MM.1S (cell line): ENCODE results near the gene MXI1.

ENCODE experiments used
- DNase-seq: peaks from one replicate; pipeline ENCODE4 v3.0.0-alpha.2; 2015
- H2AFZ ChIP-seq: fragments of 300-600 bp; sonication (generic); 2 replicates; pipeline ENCODE4 v1.6.0; 2016; ENCODE audit warnings: antibody characterized with exemption, low read length
- H3F3A ChIP-seq: fragments of 300-600 bp; sonication (generic); 2 replicates; pipeline ENCODE4 v1.6.1; 2016; ENCODE audit warnings: mild to moderate bottlenecking, antibody characterized with exemption, low read length, moderate library complexity, mixed read lengths; ENCODE audit not compliant: insufficient read depth
- H3K27ac ChIP-seq: fragments of 300-600 bp; sonication (generic); 2 replicates; pipeline ENCODE4 v1.5.1; 2016; ENCODE audit warnings: mild to moderate bottlenecking, low read length
- H3K27me3 ChIP-seq: fragments of 300-600 bp; sonication (generic); replicated peaks from 2 replicates; pipeline ENCODE4 v1.6.0; 2016; ENCODE audit warnings: low read length; ENCODE audit not compliant: insufficient read depth
- H3K36me3 ChIP-seq: fragments of 300-600 bp; sonication (generic); replicated peaks from 2 replicates; pipeline ENCODE4 v1.6.1; 2016; ENCODE audit warnings: mild to moderate bottlenecking, low read length, mixed read lengths; ENCODE audit not compliant: insufficient read depth
- H3K4me1 ChIP-seq: fragments of 300-600 bp; sonication (generic); 2 replicates; pipeline ENCODE4 v1.6.1; 2016; ENCODE audit warnings: low read length, mixed read lengths
- H3K4me2 ChIP-seq: fragments of 300-600 bp; sonication (generic); 2 replicates; pipeline ENCODE4 v1.6.0; 2016; ENCODE audit warnings: low read depth, low read length
- H3K4me3 ChIP-seq: fragments of 300-600 bp; sonication (generic); 2 replicates; pipeline ENCODE4 v1.5.1; 2016; ENCODE audit warnings: low read length, mixed read lengths
- H3K79me2 ChIP-seq: fragments of 300-600 bp; sonication (generic); 2 replicates; pipeline ENCODE4 v1.6.1; 2016; ENCODE audit warnings: mixed run types, low read length, mixed read lengths
- H3K9ac ChIP-seq: fragments of 300-600 bp; sonication (generic); 2 replicates; pipeline ENCODE4 v1.6.1; 2016; ENCODE audit warnings: low read length, mixed read lengths
- H3K9me2 ChIP-seq: fragments of 300-600 bp; sonication (generic); replicated peaks from 2 replicates; pipeline ENCODE4 v1.6.1; 2016; ENCODE audit warnings: mild to moderate bottlenecking, low read length, mixed read lengths; ENCODE audit not compliant: insufficient read depth
- H3K9me3 ChIP-seq: fragments of 300-600 bp; sonication (generic); replicated peaks from 2 replicates; pipeline ENCODE4 v1.6.1; 2016; ENCODE audit warnings: mild to moderate bottlenecking, low read length, mixed read lengths; ENCODE audit not compliant: insufficient read depth
- H4K20me1 ChIP-seq: fragments of 300-600 bp; sonication (generic); 2 replicates; pipeline ENCODE4 v1.6.1; 2016; ENCODE audit warnings: mild to moderate bottlenecking, low read length, moderate library complexity, mixed read lengths; ENCODE audit not compliant: insufficient read depth
- CTCF ChIP-seq: fragments of 300-600 bp; sonication (generic); IDR thresholded peaks from 2 replicates; pipeline ENCODE4 v1.5.1; 2016; ENCODE audit warnings: antibody characterized with exemption, low read length, mixed read lengths
- EZH2 ChIP-seq: fragments of 300-600 bp; sonication (generic); optimal IDR thresholded peaks from 2 replicates; pipeline ENCODE3; 2017; ENCODE audit warnings: low read depth, mild to moderate bottlenecking, antibody characterized with exemption, low read length, mixed read lengths
- EZH2phosphoT487 ChIP-seq: fragments of 300-600 bp; sonication (generic); IDR thresholded peaks from 2 replicates; pipeline ENCODE4 v1.6.1; 2018; ENCODE audit warnings: antibody characterized with exemption, low read length

MXI1 gene

GRCh38 chr10:110163841-110164240, 43.6 kb upstream of the MXI1 start:
- no peaks in the 10 kb centered on the region for H3K79me2 ChIP-seq
- no peak for DNase-seq
- H3K36me3 ChIP-seq = no peaks in the 10 kb centered on the region
- no peaks in the 10 kb centered on the region for H3K9me3 ChIP-seq
- H3K4me2 ChIP-seq = no peak overlapping the region
- H3K27ac ChIP-seq = no peak overlapping the region
- H3K27me3 ChIP-seq = no peaks in the 10 kb centered on the region
- H3K9ac ChIP-seq = no peak overlapping the region
- no peak overlapping the region for H3K4me3 ChIP-seq
- no peaks in the 10 kb centered on the region for H3K4me1 ChIP-seq
- H4K20me1 ChIP-seq = no peaks in the 10 kb centered on the region
- TF ChIP-seq EZH2 (no peak), EZH2phosphoT487 (no peak), CTCF (no peak)
- H2AFZ ChIP-seq = no peak overlapping the region
- no peaks in the 10 kb centered on the region for H3F3A ChIP-seq
- no peaks in the 10 kb centered on the region for H3K9me2 ChIP-seq

DNA sequence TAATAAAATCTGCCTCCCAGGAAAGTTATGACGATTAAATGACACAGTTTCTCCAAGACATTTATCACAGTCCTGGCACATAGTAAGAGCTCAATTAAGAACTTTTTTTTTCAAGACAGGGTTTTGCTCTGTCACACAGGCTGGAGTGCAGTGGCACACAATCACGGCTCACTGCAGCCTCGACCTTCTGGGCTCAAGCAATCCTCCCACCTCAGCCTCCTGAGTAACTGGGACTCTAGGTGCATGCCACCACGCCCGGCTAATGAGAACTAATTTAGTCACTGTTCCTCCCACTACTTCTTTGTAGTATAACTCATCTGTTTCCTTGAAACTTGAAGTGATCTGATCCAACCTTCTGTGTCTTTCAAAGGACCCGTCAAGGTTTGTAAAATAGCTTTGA, 42.2 kb upstream of the MXI1 start:
- Histone ChIP-seq H3K36me3 (no peaks in the 10 kb centered on the region), H3K4me3 (no peak overlapping the region), H4K20me1 (no peaks in the 10 kb centered on the region), H3K9me3 (no peaks in the 10 kb centered on the region), H3K79me2 (no peaks in the 10 kb centered on the region), H3K4me2 (no peak overlapping the region), H3F3A (no peaks in the 10 kb centered on the region), H3K27ac (no peak overlapping the region), H3K9ac (no peak overlapping the region), H3K9me2 (no peaks in the 10 kb centered on the region), H2AFZ (no peak overlapping the region), H3K4me1 (no peaks in the 10 kb centered on the region), H3K27me3 (no peaks in the 10 kb centered on the region)
- no peak for TF ChIP-seq CTCF
- DNase-seq = no peak

GRCh38 chr10:110167149-110167548, 40.3 kb upstream of the MXI1 start:
- no peaks in the 10 kb centered on the region for H3K9me2 ChIP-seq
- DNase-seq = no peak
- no peak overlapping the region for H3K9ac ChIP-seq
- H3F3A ChIP-seq = no peaks in the 10 kb centered on the region
- H3K4me2 ChIP-seq = no peak overlapping the region
- H3K27ac ChIP-seq = no peak overlapping the region
- no peak overlapping the region for H3K4me3 ChIP-seq
- no peaks in the 10 kb centered on the region for H3K79me2 ChIP-seq
- H3K4me1 ChIP-seq = no peaks in the 10 kb centered on the region
- H2AFZ ChIP-seq = no peak overlapping the region
- no peaks in the 10 kb centered on the region for H3K36me3 ChIP-seq
- TF ChIP-seq EZH2phosphoT487 (no peak), EZH2 (no peak), CTCF (no peak)
- no peaks in the 10 kb centered on the region for H4K20me1 ChIP-seq
- no peaks in the 10 kb centered on the region for H3K27me3 ChIP-seq
- no peaks in the 10 kb centered on the region for H3K9me3 ChIP-seq
